ENCODE measurements around the gene EXOC4.

DNA sequence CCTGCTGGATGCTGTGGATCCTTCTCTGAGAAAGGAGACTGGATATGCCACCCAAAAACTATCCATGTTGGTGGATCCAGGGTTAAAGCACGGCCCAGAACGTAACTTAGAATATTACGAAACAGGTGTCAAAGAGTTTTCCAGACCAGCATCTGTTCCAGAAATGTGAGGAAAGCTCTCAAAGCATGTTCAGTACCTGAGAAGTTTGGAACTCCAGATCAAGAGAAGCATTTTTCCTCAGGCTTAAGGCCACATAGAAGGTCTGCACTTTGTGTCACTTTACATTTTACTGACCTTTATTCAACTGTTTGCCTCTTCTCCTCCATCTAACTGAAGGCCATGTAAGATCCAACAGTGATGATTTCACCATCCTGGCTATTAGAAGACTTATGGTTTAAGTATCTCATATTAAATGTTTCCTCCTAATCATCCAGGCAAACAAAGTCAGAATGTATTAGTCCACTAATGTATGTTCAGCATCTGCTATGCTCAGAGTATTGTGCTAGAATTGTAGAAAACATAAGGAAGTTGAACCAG is 533.6 kb downstream of the EXOC4 start:
- TF ChIP-seq, protein P1, sequence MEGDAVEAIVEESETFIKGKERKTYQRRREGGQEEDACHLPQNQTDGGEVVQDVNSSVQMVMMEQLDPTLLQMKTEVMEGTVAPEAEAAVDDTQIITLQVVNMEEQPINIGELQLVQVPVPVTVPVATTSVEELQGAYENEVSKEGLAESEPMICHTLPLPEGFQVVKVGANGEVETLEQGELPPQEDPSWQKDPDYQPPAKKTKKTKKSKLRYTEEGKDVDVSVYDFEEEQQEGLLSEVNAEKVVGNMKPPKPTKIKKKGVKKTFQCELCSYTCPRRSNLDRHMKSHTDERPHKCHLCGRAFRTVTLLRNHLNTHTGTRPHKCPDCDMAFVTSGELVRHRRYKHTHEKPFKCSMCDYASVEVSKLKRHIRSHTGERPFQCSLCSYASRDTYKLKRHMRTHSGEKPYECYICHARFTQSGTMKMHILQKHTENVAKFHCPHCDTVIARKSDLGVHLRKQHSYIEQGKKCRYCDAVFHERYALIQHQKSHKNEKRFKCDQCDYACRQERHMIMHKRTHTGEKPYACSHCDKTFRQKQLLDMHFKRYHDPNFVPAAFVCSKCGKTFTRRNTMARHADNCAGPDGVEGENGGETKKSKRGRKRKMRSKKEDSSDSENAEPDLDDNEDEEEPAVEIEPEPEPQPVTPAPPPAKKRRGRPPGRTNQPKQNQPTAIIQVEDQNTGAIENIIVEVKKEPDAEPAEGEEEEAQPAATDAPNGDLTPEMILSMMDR (conservative IDR thresholded peaks at IDR 0.05): no peak
- no peak for TF ChIP-seq ZFX (IDR thresholded peaks at IDR 0.05)
